Ishikawa (cell line): ENCODE data around the gene CNGA1.

ENCODE experiments used
- CEBPB ChIP-seq: IDR thresholded peaks from 2 replicates; pipeline ENCODE4 v1.6.1; 2012
- CREB1 ChIP-seq: IDR thresholded peaks from 2 replicates; pipeline ENCODE4 v1.6.1; 2012; ENCODE audit warnings: low read depth
- EGR1 ChIP-seq: IDR thresholded peaks from 2 replicates; pipeline ENCODE4 v1.6.1; 2012
- EP300 ChIP-seq: IDR thresholded peaks from 2 replicates; pipeline ENCODE4 v1.6.1; 2012; ENCODE audit warnings: borderline replicate concordance
- FOXM1 ChIP-seq: IDR thresholded peaks from 2 replicates; pipeline ENCODE4 v1.6.1; 2012; ENCODE audit warnings: low read depth, borderline replicate concordance
- MAX ChIP-seq: IDR thresholded peaks from 2 replicates; pipeline ENCODE4 v1.6.1; 2012
- NFIC ChIP-seq: IDR thresholded peaks from 2 replicates; pipeline ENCODE4 v1.6.1; 2012
- RAD21 ChIP-seq: IDR thresholded peaks from 2 replicates; pipeline ENCODE4 v1.6.1; 2012; ENCODE audit warnings: low read depth
- REST ChIP-seq: IDR thresholded peaks from 2 replicates; pipeline ENCODE4 v1.6.1; 2012; ENCODE audit warnings: low read depth, mild to moderate bottlenecking
- TAF1 ChIP-seq: IDR thresholded peaks from 2 replicates; pipeline ENCODE4 v1.6.1; 2012; ENCODE audit warnings: low read depth, mild to moderate bottlenecking
- TCF12 ChIP-seq: IDR thresholded peaks from 2 replicates; pipeline ENCODE4 v1.6.1; 2012; ENCODE audit warnings: low read depth
- TEAD4 ChIP-seq: IDR thresholded peaks from 2 replicates; pipeline ENCODE4 v1.6.1; 2012
- USF1 ChIP-seq: IDR thresholded peaks from 2 replicates; pipeline ENCODE4 v1.6.1; 2012
- YY1 ChIP-seq: IDR thresholded peaks from 2 replicates; pipeline ENCODE4 v1.6.1; 2012; ENCODE audit warnings: low read depth
- ZBTB7A ChIP-seq: IDR thresholded peaks from 2 replicates; pipeline ENCODE4 v1.6.1; 2012; ENCODE audit warnings: low read depth

CNGA1 gene

GRCh38 chr4:47939456-47939855 lies 77.0 kb downstream of the CNGA1 start:
- no peak for TF ChIP-seq TEAD4

GRCh38 chr4:47936336-47936735 lies 80.1 kb downstream of the CNGA1 start:
- no peak for TF ChIP-seq EGR1

GRCh38 chr4:47933840-47934239 lies 82.6 kb downstream of the CNGA1 start:
- TF ChIP-seq RAD21 (peak; percentile 69), REST (no peak)

GRCh38 chr4:47930971-47931804 lies 85.3 kb downstream of the CNGA1 start:
- no peak for TF ChIP-seq CREB1
- no peak for TF ChIP-seq USF1
- TF ChIP-seq RAD21, result no peak
- TF ChIP-seq CEBPB, result no peak
- no peak for TF ChIP-seq FOXM1
- no peak for TF ChIP-seq EGR1
- TF ChIP-seq TEAD4, result no peak
- no peak for TF ChIP-seq TAF1
- TF ChIP-seq YY1, result no peak
- TF ChIP-seq ZBTB7A, result no peak
- no peak for TF ChIP-seq REST
- TF ChIP-seq NFIC, result no peak
- TF ChIP-seq MAX, result no peak
- TF ChIP-seq TCF12, result no peak
- TF ChIP-seq EP300, result no peak

GRCh38 chr4:47929682-47930201 lies 86.7 kb downstream of the CNGA1 start:
- TF ChIP-seq TAF1 (no peak), CREB1 (no peak), RAD21 (no peak), EGR1 (no peak), TEAD4 (no peak), EP300 (no peak), ZBTB7A (no peak)

GRCh38 chr4:47926667-47927258 lies 89.7 kb downstream of the CNGA1 start:
- TF ChIP-seq REST (peak; percentile 72), EP300 (no peak), RAD21 (peak; percentile 45)
